RPMI7951 (cell line): ENCODE measurements around the gene GATAD2A. TPM values are rescaled to one million over a fixed set of nuclear protein-coding genes. Genes with fewer than 3 reads are reported as not detected.
"Not testable (repeated sequence)": the region's sequence is repeated elsewhere in the genome, so short reads cannot be mapped to it uniquely, and the experiment has no call there.

ENCODE experiments used
- DNase-seq: peaks from one replicate; pipeline ENCODE4 v3.0.0-alpha.2; 2012; ENCODE audit warnings: low read depth
- total RNA-seq: library from RNA; depleted of rRNA; stranded (reverse); fragments of >200 nt; shearing (Covaris generic); gene quantifications from 2 replicates; pipeline ENCODE4 v1.2.3, GENCODE V29; 2014

Gene GATAD2A
- total RNA-seq, 1 experiment from 2014 or later, result 23.9 TPM

- no peak for DNase-seq
Observed at GRCh38 chr19:19388568-19389555, 16.6 kb upstream of the GATAD2A start.

- DNase-seq, result not testable (repeated sequence)
Observed at GRCh38 chr19:19389683-19390082, 15.8 kb upstream of the GATAD2A start.

- DNase-seq, result not testable (repeated sequence)
Observed at GRCh38 chr19:19394333-19394732, 11.1 kb upstream of the GATAD2A start.

GRCh38 chr19:19399733-19400433 is 5.6 kb upstream of the GATAD2A start:
- DNase-seq, result peak; percentile 29

- no peak for DNase-seq
Observed at GRCh38 chr19:19402656-19403372, 2.7 kb upstream of the GATAD2A start.

DNA sequence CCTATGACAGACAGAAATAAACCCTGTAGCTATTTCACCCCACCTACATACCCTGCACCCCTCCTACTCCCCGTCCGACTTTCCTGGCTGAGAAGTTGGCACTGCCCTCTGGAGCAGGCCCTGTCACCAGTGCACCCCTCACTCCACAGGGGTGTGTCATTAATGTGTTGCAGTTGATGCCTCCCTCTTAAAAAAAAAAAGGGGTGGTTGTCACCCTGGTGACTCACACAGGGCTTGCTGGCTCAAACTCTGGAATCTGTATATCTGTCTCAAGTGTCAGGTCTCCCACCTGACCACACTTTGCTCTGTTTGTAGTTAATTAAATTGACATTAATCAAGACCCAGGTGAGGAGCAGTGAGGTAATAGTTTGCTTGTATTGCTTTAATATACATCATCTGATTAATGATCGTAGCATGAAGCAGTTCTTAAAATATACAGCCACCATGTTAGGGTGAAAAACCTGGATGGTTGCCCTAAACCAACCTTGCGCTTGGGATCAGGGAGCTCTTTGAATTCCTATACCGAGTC is 2.0 kb upstream of the GATAD2A start:
- DNase-seq, result peak; percentile 64

- peak; percentile 56 for DNase-seq
Observed at GRCh38 chr19:19405971-19406877, 749 bp downstream of the GATAD2A start.

- peak; percentile 60 for DNase-seq
Observed at GRCh38 chr19:19406878-19407632, 1.6 kb downstream of the GATAD2A start.

DNA sequence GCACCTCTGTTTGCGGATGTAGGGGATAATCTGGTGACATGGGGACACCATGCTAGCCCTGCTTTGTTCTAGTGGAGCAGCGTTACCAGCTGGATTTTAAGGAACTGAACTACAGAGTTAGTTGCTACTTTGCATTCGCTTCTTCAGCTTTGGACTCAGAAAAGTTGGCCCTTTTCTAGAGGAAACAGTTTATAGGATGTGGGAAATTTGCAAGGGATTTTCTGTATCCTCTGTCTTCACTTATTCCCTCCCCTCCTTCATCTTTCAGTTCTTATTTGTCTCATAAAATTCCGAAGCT is 2.1 kb downstream of the GATAD2A start:
- no peak for DNase-seq

GRCh38 chr19:19409205-19409604 is 3.7 kb downstream of the GATAD2A start:
- no peak for DNase-seq

DNA sequence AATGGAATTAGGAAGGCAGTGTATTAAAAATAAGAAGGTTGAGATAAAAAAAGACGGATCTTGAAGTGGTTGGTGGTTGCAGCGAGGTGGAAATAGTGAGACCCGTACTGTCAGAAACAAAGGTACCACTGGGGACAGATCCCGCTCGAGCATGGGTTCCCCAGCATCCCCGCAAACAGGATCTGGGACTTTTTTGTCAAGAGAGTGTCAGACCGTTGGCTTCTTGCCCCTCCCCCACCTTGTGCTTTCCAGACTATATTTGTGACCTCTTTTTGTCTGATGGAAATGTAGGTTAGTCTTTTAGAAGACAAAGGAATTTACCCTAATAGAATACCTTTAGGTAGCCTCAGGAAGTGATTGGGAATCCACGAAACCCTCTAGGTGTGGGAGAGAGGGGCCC is 4.2 kb downstream of the GATAD2A start:
- DNase-seq, result no peak

DNA sequence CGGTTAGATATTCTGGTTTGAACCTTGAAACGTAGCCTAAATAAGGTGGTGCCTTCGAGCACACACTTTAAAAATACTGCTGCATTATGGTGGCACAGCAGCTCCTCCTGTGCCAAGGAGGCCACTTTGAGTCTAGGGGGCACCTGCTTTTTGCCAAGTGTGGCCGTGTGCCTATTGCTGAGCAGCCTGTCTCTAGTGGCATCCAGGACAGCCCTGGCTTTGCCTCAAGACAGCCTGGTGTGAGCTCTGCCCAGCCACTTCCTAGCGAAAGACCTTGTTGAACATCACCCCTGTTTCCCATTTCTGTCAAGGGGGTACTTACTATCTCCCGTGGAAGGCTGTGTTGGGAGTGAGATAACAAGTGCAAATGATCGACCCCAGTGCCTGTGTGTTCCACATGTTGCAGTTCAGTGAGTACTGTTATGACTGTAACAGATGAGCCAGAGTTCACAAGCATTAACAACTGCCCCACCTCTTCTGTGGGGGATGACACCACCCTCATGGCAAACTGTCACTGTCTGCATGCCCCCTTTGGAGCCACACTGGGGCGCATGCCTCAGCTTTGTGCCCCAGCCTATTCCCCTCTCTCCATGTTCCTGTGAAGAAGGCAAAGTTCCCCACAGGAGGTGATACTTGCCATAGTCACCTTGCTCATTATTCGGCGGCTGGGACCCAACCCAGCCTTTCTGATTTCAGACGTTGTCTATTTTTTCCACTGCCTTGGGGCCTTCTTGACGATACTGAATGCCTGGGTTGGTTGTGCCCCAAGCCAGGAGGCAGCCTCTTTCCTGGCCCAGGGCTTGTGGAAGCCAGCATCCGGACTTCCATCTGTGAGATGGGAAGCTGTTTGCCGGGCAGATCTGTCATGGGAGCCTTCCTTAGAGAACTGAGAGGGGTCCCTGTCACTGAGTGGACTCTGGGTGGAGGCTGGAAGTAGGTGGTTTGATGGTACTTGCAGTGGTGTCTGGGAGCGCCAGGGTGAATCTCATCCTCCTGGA is 5.4 kb downstream of the GATAD2A start:
- no peak for DNase-seq

DNA sequence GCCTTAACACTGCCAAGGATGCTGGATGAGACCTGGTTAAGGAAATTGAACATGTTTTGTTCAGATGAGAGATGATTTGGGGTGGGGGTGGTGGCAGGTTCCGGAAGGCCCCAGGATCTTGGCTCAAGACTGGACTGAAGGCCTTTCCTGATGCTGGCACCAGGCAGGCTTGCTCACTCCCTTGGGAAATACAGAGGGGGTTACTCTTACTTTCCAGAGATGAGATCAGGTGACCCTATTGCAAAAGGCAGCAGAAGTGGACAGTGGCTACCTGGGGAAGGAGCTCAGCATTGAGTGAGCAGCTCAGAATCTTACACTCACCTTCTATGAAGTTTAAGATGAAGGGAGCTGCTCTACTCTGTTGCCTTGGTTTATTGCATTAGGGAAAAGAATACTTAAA is 10.8 kb downstream of the GATAD2A start:
- DNase-seq, result no peak

- DNase-seq, result no peak
Observed at GRCh38 chr19:19417046-19417445, 11.6 kb downstream of the GATAD2A start.

DNA sequence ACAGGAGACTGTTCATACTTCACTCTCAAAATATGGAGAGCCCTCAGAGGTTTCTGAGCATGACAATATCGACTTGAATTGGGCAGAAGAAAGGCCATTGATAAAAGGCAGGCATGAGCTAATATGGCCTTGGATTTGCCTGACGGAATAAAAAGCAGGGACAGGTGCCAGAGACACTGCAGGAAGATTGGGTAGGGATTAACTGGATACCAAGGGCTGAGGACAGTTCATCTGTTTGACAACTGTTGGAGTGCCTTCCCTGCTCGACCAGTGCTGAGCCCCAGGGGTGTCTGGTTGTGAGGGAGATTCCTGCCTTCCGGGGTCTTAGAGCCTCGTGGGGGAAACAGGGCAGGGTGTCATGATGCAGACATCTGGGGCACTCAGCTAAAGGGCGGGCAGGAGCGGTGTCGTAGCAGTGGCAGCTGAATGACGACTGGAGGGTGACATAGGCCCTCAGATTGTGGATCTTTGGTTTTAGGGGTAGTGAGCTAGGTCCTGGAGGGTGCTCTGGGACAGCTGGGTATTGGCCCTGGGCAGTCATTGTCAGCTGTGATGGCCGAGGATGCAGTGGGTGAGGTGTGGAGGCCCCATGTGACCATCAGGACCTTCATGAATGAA is 12.3 kb downstream of the GATAD2A start:
- DNase-seq, result no peak

DNA sequence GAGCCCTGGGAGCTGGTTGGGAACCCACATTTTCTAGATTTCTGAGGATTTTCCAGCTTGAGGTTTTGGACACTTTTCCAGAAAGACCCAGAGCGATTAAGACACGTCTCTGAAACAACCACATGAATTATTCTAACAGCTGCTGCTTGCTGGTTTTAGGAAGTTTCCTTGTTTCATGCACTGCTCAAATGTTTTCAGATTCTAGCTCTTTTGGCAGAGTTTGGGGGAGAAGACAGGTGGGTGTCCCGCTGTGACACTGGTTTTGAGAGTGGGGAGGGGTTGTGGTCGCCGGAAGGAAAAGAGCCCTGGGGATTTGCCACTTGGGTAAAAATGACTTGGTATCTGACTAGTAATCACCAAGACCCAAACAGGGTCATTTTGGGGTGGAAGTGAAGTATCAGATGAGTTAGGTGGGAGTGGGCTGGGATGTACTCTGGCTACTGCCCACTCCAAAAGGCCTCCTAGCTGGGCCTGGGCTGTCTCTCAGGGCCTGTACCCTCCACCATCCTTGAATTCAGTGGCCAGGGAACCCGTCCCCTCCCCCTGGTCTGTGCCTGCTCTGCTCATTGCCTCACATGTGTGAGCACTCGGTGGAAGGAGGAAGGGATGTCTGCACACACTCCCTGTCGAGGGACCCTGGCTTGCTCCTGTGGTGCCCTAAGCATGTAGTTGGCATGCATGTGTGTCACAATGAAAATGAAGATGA is 13.2 kb downstream of the GATAD2A start:
- DNase-seq, result no peak

- DNase-seq, result peak; percentile 60
Observed at GRCh38 chr19:19420570-19421298, 15.3 kb downstream of the GATAD2A start.
